ENCODE data around the gene REM2.
A peak's percentile ranks its signal among the peaks of the same experiment; 100 is the strongest.

Gene REM2

DNA sequence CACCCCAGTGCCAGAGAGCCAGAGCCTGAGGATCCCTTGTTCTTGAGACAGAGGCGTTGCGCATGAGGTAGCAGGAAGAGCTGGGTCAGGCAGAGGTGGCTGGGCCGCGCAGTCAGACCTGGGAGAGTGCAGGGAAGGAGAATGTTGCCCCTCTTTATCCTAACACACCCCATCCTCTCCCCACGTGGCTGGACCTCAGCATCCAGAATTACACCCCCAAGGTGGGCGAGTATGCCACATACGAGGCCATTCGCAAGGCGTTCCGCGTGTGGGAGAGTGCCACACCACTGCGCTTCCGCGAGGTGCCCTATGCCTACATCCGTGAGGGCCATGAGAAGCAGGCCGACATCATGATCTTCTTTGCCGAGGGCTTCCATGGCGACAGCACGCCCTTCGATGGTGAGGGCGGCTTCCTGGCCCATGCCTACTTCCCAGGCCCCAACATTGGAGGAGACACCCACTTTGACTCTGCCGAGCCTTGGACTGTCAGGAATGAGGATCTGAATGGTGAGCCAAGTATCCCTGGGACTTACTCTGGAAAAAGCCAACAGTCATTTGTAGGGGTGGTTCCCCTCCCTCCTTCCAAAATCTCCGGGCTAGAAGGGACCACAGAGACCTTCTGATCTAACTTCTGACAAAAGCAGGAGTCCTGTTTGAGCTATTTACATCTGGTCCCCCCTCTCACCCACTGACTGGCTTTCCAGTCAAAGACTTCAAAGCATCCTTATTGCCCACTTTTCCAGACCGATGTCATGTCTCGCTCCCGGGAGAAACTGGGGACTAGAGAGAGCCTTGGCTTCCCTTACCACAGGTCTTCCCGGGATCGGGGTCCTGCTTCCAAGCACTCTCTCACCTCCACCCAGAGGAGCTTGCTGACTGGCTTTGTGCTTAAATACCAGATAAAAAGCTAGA lies 40.6 kb upstream of the REM2 start:
- no peak overlapping the region for H3K27ac ChIP-seq (ENCODE audit: low read depth in 2 of 2, low read length in 2 of 2)
- H3K9ac ChIP-seq (ENCODE audit: low read depth in 1 of 2, low read length in 2 of 2) = no peak overlapping the region
- H3K27me3 ChIP-seq (ENCODE audit: control insufficient read depth in 2 of 2, insufficient read depth in 2 of 2, low read length in 2 of 2) = no peaks in the 10 kb centered on the region
- H3K4me1 ChIP-seq (ENCODE audit: control insufficient read depth in 2 of 2, insufficient read depth in 2 of 2, low read length in 2 of 2) = peaks cover 10 to 20% of the 10 kb centered on the region in 2 donors
- peaks cover 46 to 51% of the 10 kb centered on the region in 2 donors for H3K36me3 ChIP-seq (ENCODE audit: control insufficient read depth in 2 of 2, insufficient read depth in 2 of 2, low read length in 2 of 2)
- no peak overlapping the region for H3K4me3 ChIP-seq (ENCODE audit: low read length in 2 of 2)
- no peaks in the 10 kb centered on the region for H3K9me3 ChIP-seq (ENCODE audit: control insufficient read depth in 2 of 2, low read length in 2 of 2)

DNA sequence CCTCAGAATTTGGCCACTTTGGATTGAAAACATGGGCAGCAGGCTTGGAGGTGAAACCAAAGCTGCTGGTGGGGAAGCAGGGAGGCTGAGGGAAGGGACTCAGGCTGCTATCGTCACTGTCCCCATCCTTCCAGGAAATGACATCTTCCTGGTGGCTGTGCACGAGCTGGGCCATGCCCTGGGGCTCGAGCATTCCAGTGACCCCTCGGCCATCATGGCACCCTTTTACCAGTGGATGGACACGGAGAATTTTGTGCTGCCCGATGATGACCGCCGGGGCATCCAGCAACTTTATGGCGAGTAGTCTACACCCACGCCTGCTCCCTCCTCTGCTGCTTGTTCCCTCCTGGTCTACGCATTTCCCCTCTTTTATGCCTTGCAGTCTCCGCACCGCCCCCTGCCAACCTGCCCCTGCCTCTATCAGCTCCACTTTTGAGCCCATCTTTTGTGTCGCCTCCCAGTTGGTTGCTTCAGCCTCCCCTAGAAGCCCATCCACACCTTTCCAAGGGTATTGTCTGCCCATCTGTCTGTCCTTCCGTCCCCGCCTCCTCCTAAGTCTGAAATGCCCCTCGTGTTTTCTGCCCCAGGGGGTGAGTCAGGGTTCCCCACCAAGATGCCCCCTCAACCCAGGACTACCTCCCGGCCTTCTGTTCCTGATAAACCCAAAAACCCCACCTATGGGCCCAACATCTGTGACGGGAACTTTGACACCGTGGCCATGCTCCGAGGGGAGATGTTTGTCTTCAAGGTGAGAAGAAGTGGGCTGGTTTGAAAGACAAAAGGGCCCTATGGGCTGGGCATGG lies 39.7 kb upstream of the REM2 start:
- Histone ChIP-seq H3K27me3 (ENCODE audit: control insufficient read depth in 2 of 2, insufficient read depth in 2 of 2, low read length in 2 of 2) (no peaks in the 10 kb centered on the region), H3K9ac (ENCODE audit: low read depth in 1 of 2, low read length in 2 of 2) (no peak overlapping the region), H3K36me3 (ENCODE audit: control insufficient read depth in 2 of 2, insufficient read depth in 2 of 2, low read length in 2 of 2) (peaks cover 46 to 51% of the 10 kb centered on the region in 2 donors), H3K9me3 (ENCODE audit: control insufficient read depth in 2 of 2, low read length in 2 of 2) (no peaks in the 10 kb centered on the region), H3K4me1 (ENCODE audit: control insufficient read depth in 2 of 2, insufficient read depth in 2 of 2, low read length in 2 of 2) (peaks cover 15 to 16% of the 10 kb centered on the region in 2 donors), H3K4me3 (ENCODE audit: low read length in 2 of 2) (no peak overlapping the region), H3K27ac (ENCODE audit: low read depth in 2 of 2, low read length in 2 of 2) (no peak overlapping the region)

DNA sequence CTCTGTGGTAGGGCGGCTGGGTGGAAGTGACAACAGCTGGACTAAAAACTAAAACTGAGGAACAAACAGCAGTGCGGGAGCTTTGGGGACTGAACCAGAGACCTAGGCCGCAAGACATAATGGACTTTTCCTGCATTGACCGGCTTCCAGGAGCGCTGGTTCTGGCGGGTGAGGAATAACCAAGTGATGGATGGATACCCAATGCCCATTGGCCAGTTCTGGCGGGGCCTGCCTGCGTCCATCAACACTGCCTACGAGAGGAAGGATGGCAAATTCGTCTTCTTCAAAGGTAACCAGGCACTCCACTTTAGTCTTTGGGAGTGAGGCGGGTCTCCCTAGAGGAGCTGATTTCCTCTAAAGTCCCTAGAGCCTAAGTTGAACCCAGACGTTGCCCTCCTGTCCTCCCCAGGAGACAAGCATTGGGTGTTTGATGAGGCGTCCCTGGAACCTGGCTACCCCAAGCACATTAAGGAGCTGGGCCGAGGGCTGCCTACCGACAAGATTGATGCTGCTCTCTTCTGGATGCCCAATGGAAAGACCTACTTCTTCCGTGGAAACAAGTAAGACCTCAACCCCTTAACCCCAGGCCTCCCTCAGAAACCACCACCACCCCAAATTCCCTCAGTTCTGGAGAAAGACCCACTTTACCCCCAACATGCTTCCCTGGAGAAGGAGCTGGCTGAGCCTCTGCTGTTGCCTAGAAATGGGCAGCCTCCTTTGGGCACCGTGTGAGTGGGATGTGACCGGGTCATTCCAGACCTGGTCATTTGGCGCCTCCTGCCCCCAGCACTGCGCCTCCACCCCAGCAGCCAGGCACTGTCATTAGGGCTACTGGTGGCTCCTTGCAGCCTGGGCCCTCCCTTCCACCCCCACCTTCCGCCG lies 38.6 kb upstream of the REM2 start:
- no peaks in the 10 kb centered on the region for H3K9me3 ChIP-seq (ENCODE audit: control insufficient read depth in 2 of 2, low read length in 2 of 2)
- no peak overlapping the region for H3K9ac ChIP-seq (ENCODE audit: low read depth in 1 of 2, low read length in 2 of 2)
- no peaks in the 10 kb centered on the region for H3K27me3 ChIP-seq (ENCODE audit: control insufficient read depth in 2 of 2, insufficient read depth in 2 of 2, low read length in 2 of 2)
- H3K4me3 ChIP-seq (ENCODE audit: low read length in 2 of 2) = no peak overlapping the region
- peaks cover 46 to 51% of the 10 kb centered on the region in 2 donors for H3K36me3 ChIP-seq (ENCODE audit: control insufficient read depth in 2 of 2, insufficient read depth in 2 of 2, low read length in 2 of 2)
- no peak overlapping the region for H3K27ac ChIP-seq (ENCODE audit: low read depth in 2 of 2, low read length in 2 of 2)
- peaks cover 9 to 13% of the 10 kb centered on the region in 2 donors for H3K4me1 ChIP-seq (ENCODE audit: control insufficient read depth in 2 of 2, insufficient read depth in 2 of 2, low read length in 2 of 2)

DNA sequence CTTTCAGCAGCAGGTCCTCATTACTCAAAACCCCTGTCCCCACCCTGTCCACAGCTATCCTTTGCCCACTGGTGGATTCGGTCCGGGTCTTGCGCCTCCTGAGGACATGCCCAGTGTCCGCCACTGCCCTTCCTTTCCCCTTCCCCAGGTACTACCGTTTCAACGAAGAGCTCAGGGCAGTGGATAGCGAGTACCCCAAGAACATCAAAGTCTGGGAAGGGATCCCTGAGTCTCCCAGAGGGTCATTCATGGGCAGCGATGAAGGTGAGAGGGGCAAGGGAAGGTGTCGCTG lies 38.0 kb upstream of the REM2 start:
- H3K4me1 ChIP-seq (ENCODE audit: control insufficient read depth in 2 of 2, insufficient read depth in 2 of 2, low read length in 2 of 2) = peaks cover 9 to 16% of the 10 kb centered on the region in 2 donors
- no peak overlapping the region for H3K4me3 ChIP-seq (ENCODE audit: low read length in 2 of 2)
- H3K9me3 ChIP-seq (ENCODE audit: control insufficient read depth in 2 of 2, low read length in 2 of 2) = no peaks in the 10 kb centered on the region
- H3K27ac ChIP-seq (ENCODE audit: low read depth in 2 of 2, low read length in 2 of 2) = no peak overlapping the region
- peaks cover 46 to 51% of the 10 kb centered on the region in 2 donors for H3K36me3 ChIP-seq (ENCODE audit: control insufficient read depth in 2 of 2, insufficient read depth in 2 of 2, low read length in 2 of 2)
- no peak overlapping the region for H3K9ac ChIP-seq (ENCODE audit: low read depth in 1 of 2, low read length in 2 of 2)
- H3K27me3 ChIP-seq (ENCODE audit: control insufficient read depth in 2 of 2, insufficient read depth in 2 of 2, low read length in 2 of 2) = no peaks in the 10 kb centered on the region

DNA sequence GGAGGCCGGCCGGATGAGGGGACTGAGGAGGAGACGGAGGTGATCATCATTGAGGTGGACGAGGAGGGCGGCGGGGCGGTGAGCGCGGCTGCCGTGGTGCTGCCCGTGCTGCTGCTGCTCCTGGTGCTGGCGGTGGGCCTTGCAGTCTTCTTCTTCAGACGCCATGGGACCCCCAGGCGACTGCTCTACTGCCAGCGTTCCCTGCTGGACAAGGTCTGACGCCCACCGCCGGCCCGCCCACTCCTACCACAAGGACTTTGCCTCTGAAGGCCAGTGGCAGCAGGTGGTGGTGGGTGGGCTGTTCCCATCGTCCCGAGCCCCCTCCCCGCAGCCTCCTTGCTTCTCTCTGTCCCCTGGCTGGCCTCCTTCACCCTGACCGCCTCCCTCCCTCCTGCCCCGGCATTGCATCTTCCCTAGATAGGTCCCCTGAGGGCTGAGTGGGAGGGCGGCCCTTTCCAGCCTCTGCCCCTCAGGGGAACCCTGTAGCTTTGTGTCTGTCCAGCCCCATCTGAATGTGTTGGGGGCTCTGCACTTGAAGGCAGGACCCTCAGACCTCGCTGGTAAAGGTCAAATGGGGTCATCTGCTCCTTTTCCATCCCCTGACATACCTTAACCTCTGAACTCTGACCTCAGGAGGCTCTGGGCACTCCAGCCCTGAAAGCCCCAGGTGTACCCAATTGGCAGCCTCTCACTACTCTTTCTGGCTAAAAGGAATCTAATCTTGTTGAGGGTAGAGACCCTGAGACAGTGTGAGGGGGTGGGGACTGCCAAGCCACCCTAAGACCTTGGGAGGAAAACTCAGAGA lies 37.0 kb upstream of the REM2 start:
- Histone ChIP-seq H3K4me3 (ENCODE audit: low read length in 2 of 2) (no peak overlapping the region), H3K4me1 (ENCODE audit: control insufficient read depth in 2 of 2, insufficient read depth in 2 of 2, low read length in 2 of 2) (peaks cover 11 to 19% of the 10 kb centered on the region in 2 donors), H3K27me3 (ENCODE audit: control insufficient read depth in 2 of 2, insufficient read depth in 2 of 2, low read length in 2 of 2) (no peaks in the 10 kb centered on the region), H3K9ac (ENCODE audit: low read depth in 1 of 2, low read length in 2 of 2) (no peak overlapping the region), H3K27ac (ENCODE audit: low read depth in 2 of 2, low read length in 2 of 2) (peak overlapping the region in 1 of 2 donors; percentile 17), H3K36me3 (ENCODE audit: control insufficient read depth in 2 of 2, insufficient read depth in 2 of 2, low read length in 2 of 2) (peaks cover 46 to 48% of the 10 kb centered on the region in 2 donors), H3K9me3 (ENCODE audit: control insufficient read depth in 2 of 2, low read length in 2 of 2) (no peaks in the 10 kb centered on the region)

DNA sequence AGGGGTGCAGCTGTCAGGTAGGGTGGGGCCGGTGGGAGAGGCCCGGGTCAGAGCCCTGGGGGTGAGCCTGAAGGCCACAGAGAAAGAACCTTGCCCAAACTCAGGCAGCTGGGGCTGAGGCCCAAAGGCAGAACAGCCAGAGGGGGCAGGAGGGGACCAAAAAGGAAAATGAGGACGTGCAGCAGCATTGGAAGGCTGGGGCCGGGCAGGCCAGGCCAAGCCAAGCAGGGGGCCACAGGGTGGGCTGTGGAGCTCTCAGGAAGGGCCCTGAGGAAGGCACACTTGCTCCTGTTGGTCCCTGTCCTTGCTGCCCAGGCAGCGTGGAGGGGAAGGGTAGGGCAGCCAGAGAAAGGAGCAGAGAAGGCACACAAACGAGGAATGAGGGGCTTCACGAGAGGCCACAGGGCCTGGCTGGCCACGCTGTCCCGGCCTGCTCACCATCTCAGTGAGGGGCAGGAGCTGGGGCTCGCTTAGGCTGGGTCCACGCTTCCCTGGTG lies 36.2 kb upstream of the REM2 start:
- Histone ChIP-seq H3K4me3 (ENCODE audit: low read length in 2 of 2) (no peak overlapping the region), H3K4me1 (ENCODE audit: control insufficient read depth in 2 of 2, insufficient read depth in 2 of 2, low read length in 2 of 2) (peaks cover 14 to 19% of the 10 kb centered on the region in 2 donors), H3K9me3 (ENCODE audit: control insufficient read depth in 2 of 2, low read length in 2 of 2) (no peaks in the 10 kb centered on the region), H3K27me3 (ENCODE audit: control insufficient read depth in 2 of 2, insufficient read depth in 2 of 2, low read length in 2 of 2) (no peaks in the 10 kb centered on the region), H3K27ac (ENCODE audit: low read depth in 2 of 2, low read length in 2 of 2) (peak overlapping the region in 1 of 2 donors; percentile 52), H3K9ac (ENCODE audit: low read depth in 1 of 2, low read length in 2 of 2) (no peak overlapping the region), H3K36me3 (ENCODE audit: control insufficient read depth in 2 of 2, insufficient read depth in 2 of 2, low read length in 2 of 2) (peaks cover 40 to 41% of the 10 kb centered on the region in 2 donors)

DNA sequence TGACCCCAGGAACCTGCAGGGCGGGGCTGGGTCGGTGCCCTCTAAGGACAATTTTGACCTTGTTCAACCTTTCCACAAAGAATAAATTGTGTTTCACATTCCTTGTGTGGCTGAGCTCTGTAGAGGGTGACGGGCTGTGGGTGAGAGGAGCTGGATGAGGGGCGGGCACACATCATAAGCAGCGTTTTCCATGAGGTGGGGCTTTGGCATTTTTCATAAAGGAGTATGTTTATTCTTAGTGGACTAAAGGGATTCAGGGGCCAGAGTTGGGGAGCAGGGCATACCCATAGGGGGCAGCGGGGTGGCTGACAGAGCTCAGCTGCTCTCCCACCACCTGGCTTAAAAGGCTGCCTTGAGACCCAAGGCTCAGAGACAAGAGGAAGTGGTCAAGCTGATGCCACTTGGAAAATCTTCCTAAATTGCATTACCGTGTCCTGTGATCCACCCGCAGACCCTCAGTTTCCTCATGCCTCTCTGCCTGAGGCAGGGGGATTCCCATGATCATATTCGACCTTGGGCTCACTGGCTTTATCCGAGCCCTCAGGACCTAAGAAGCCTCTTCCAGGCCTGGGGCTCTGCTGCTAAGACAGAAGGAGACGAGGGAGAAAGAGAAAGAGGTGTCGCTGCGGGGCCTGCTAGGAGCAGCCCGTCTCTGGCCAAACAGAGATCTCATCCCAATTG lies 35.2 kb upstream of the REM2 start:
- Histone ChIP-seq H3K27me3 (ENCODE audit: control insufficient read depth in 2 of 2, insufficient read depth in 2 of 2, low read length in 2 of 2) (no peaks in the 10 kb centered on the region), H3K36me3 (ENCODE audit: control insufficient read depth in 2 of 2, insufficient read depth in 2 of 2, low read length in 2 of 2) (peaks cover 31 to 33% of the 10 kb centered on the region in 2 donors), H3K27ac (ENCODE audit: low read depth in 2 of 2, low read length in 2 of 2) (peak overlapping the region; percentile 69 to 87), H3K9me3 (ENCODE audit: control insufficient read depth in 2 of 2, low read length in 2 of 2) (no peaks in the 10 kb centered on the region), H3K9ac (ENCODE audit: low read depth in 1 of 2, low read length in 2 of 2) (peak overlapping the region in 1 of 2 donors; percentile 9), H3K4me3 (ENCODE audit: low read length in 2 of 2) (no peak overlapping the region), H3K4me1 (ENCODE audit: control insufficient read depth in 2 of 2, insufficient read depth in 2 of 2, low read length in 2 of 2) (peaks cover 18 to 22% of the 10 kb centered on the region in 2 donors)

DNA sequence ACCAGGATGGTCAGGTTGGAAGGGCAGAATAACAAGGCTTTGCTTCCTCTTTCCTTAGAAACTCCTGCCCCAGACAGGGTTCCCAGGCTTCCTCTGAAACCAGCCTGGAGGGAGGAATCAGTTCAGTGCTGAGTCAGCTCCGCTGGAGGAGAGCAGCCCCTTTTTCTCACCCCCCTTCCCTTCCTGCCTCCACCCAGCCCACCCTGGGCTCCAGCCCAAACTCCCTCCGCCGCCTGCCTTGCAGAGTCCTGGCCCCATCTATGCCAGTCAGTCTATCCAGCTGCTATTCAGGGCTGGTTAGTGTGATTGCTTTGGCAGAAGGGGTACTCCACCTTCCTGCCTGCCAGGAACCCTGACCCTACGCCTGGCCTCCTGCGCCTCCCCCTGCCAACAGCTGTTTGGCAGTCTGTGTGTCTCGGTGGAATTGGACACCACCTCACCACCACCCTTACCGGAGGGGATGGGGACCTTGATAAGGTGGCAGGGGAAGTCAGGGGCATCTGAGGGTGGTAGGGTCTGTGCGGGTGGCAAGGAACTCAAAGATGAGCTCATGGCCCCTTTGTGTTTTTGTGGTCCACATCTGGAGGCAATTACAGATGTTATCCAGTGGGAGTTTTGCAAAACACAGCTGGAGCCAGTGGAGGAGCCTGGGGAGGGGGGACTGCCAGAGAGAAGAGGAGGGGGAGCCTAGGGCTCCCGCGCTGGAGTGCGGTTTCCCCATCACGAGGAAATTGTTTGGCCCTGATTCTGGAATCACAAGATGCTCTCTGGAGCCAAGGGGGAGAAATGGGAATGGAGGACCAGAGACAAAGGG lies 34.5 kb upstream of the REM2 start:
- H3K27ac ChIP-seq (ENCODE audit: low read depth in 2 of 2, low read length in 2 of 2) = peak overlapping the region; percentile 69 to 87
- H3K9ac ChIP-seq (ENCODE audit: low read depth in 1 of 2, low read length in 2 of 2) = peak overlapping the region; percentile 14 to 46
- peaks cover 23 to 28% of the 10 kb centered on the region in 2 donors for H3K4me1 ChIP-seq (ENCODE audit: control insufficient read depth in 2 of 2, insufficient read depth in 2 of 2, low read length in 2 of 2)
- no peaks in the 10 kb centered on the region for H3K27me3 ChIP-seq (ENCODE audit: control insufficient read depth in 2 of 2, insufficient read depth in 2 of 2, low read length in 2 of 2)
- peaks cover 25% of the 10 kb centered on the region in 2 donors for H3K36me3 ChIP-seq (ENCODE audit: control insufficient read depth in 2 of 2, insufficient read depth in 2 of 2, low read length in 2 of 2)
- H3K4me3 ChIP-seq (ENCODE audit: low read length in 2 of 2) = peak overlapping the region; percentile 33
- H3K9me3 ChIP-seq (ENCODE audit: control insufficient read depth in 2 of 2, low read length in 2 of 2) = no peaks in the 10 kb centered on the region

Data from mucosa of rectum (tissue), 2 donors.